Measurements from ENCODE around the gene TMEM244. TPM values are rescaled to one million over a fixed set of nuclear protein-coding genes. Genes with fewer than 3 reads are reported as not detected.
A peak's percentile ranks its signal among the peaks of the same experiment; 100 is the strongest.

The TMEM244 gene
- total and polyA plus RNA-seq, 9 of the 15 experiments (the other 6 are each of a cell fraction or from before 2014, with no cell fraction given): not detected

- no peak overlapping the region for H2AFZ ChIP-seq (ENCODE audit: low read depth, low read length)
- no peaks in the 10 kb centered on the region for H3K36me3 ChIP-seq (ENCODE audit: control insufficient read depth, insufficient read depth, low read length)
- ChIA-PET POLR2A (interaction anchor here (0.8 to 1.2 kb wide), 3 partner anchors 8 to 16 kb away, joined by 3 read pairs; no protein-coding TSS in a partner anchor), CTCF (ENCODE audit: low intra/inter-chr PET ratio) (no interaction called here)
- no peak overlapping the region for H3K4me3 ChIP-seq
- H3K27me3 ChIP-seq (ENCODE audit: control insufficient read depth in 2 of 2, insufficient read depth in 2 of 2, low read length in 2 of 2): no peaks in the 10 kb centered on the region
- BruUV-seq (replicated peaks): no TSS peak
- H3K79me2 ChIP-seq (ENCODE audit: control insufficient read depth, insufficient read depth, low read length): no peaks in the 10 kb centered on the region
- WGBS (ENCODE audit: insufficient coverage, low coverage, missing lambda C conversion rate): 72% methylated on average over 10 of the region's 10 CpGs
- no peaks in the 10 kb centered on the region for H3K9me1 ChIP-seq (ENCODE audit: control insufficient read depth, insufficient read depth, low read length)
- no peak overlapping the region for H3K4me2 ChIP-seq (ENCODE audit: insufficient read depth, low read length)
- peak; percentile 52 for ATAC-seq
- in situ Hi-C loops (cut with MboI): no loop called here
- no peaks in the 10 kb centered on the region for H4K20me1 ChIP-seq (replicated peaks; ENCODE audit: control insufficient read depth, insufficient read depth, low read length)
- H3K9me3 ChIP-seq (replicated peaks; ENCODE audit: control insufficient read depth, insufficient read depth, low read depth, low read length): peaks cover 1% of the 10 kb centered on the region; the same call in 1 of the 2 replicates
- H3K9ac ChIP-seq (ENCODE audit: insufficient read depth in 1 of 2, low read depth in 2 of 2, low read length in 2 of 2): no peak overlapping the region
- no peak for DNase-seq (ENCODE audit: extremely low read depth in 1 of 4, low spot score in 3 of 4)
- TF ChIP-seq ZNF316 (IDR thresholded peaks at IDR 0.05): peak; percentile 55
- TF ChIP-seq, protein P1, sequence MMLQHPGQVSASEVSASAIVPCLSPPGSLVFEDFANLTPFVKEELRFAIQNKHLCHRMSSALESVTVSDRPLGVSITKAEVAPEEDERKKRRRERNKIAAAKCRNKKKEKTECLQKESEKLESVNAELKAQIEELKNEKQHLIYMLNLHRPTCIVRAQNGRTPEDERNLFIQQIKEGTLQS (IDR thresholded peaks at IDR 0.05): peak; percentile 18; the same call in 1 of the 2 replicates
- TF ChIP-seq, protein P1 (CRISPR knock-in tag; conservative IDR thresholded peaks at IDR 0.05): no peak
- 0 out of 2 replicates have a peak, but pooled peaks have one; percentile 3 for TF ChIP-seq BHLHE40 (IDR thresholded peaks at IDR 0.05; ENCODE audit: low read length)
- TF ChIP-seq FOSL1 (tag; conservative IDR thresholded peaks at IDR 0.05): peak; percentile 19; the same call in 1 of the 2 replicates
- no peak for TF ChIP-seq KDM5B (IDR thresholded peaks at IDR 0.05; ENCODE audit: insufficient replicate concordance, low read depth, low read length)
- peak; percentile 38; the same call in 1 of the 2 replicates for TF ChIP-seq JUND (IDR thresholded peaks at IDR 0.05; ENCODE audit: borderline replicate concordance, low read depth, low read length)
- TF ChIP-seq JUND (tag; IDR thresholded peaks at IDR 0.05; ENCODE audit: borderline replicate concordance, low read depth, low read length): peak; percentile 12; the same call in 2 of the 3 replicates
- peak; percentile 88 for TF ChIP-seq NFIC (IDR thresholded peaks at IDR 0.05)
- no peak for TF ChIP-seq EGR1 (conservative IDR thresholded peaks at IDR 0.05)
- TF ChIP-seq RBM22 (IDR thresholded peaks at IDR 0.05; ENCODE audit: low read depth, low read length, poor library complexity, severe bottlenecking): no peak
- TF ChIP-seq ILF3 (IDR thresholded peaks at IDR 0.05; ENCODE audit: borderline replicate concordance): no peak
- TF ChIP-seq CGGBP1 (CRISPR knock-in tag; IDR thresholded peaks at IDR 0.05): no peak
- TF ChIP-seq, protein P2, sequence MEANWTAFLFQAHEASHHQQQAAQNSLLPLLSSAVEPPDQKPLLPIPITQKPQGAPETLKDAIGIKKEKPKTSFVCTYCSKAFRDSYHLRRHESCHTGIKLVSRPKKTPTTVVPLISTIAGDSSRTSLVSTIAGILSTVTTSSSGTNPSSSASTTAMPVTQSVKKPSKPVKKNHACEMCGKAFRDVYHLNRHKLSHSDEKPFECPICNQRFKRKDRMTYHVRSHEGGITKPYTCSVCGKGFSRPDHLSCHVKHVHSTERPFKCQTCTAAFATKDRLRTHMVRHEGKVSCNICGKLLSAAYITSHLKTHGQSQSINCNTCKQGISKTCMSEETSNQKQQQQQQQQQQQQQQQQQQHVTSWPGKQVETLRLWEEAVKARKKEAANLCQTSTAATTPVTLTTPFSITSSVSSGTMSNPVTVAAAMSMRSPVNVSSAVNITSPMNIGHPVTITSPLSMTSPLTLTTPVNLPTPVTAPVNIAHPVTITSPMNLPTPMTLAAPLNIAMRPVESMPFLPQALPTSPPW (CRISPR knock-in tag; IDR thresholded peaks at IDR 0.05): no peak
- peaks cover 5 to 12% of the 10 kb centered on the region in 2 experiments; a peak in 3 of 5 replicates for H3K4me1 ChIP-seq (replicated peaks in 1 of 2; ENCODE audit: control insufficient read depth in 2 of 2, insufficient read depth in 2 of 2, low read length in 2 of 2)
- intact Hi-C loops (cut with micrococcal nuclease): no loop called here
- FAIRE-seq: no peak
- H3K27ac ChIP-seq (ENCODE audit: extremely low read depth, low read depth, low read length): no peak overlapping the region
Measured at GRCh38 chr6:129844118-129844891, 16.8 kb downstream of the TMEM244 start.

Measured in K562 (cell line).